PC-3 (cell line): ENCODE data around the gene SLC17A2.

ENCODE experiments used
- EZH2phosphoT487 ChIP-seq: fragments of 300-600 bp; sonication (generic); IDR thresholded peaks from 2 replicates; pipeline ENCODE4 v1.6.1; 2018; ENCODE audit warnings: mild to moderate bottlenecking, antibody characterized with exemption, low read length, borderline replicate concordance
- TF ChIP-seq, protein P1 (sequence below): fragments of 300-600 bp; sonication (generic); conservative IDR thresholded peaks from 2 replicates; pipeline ENCODE4 v1.5.1; 2017; ENCODE audit warnings: antibody characterized with exemption, low read depth, mild to moderate bottlenecking, low read length

- TF ChIP-seq, protein P1, sequence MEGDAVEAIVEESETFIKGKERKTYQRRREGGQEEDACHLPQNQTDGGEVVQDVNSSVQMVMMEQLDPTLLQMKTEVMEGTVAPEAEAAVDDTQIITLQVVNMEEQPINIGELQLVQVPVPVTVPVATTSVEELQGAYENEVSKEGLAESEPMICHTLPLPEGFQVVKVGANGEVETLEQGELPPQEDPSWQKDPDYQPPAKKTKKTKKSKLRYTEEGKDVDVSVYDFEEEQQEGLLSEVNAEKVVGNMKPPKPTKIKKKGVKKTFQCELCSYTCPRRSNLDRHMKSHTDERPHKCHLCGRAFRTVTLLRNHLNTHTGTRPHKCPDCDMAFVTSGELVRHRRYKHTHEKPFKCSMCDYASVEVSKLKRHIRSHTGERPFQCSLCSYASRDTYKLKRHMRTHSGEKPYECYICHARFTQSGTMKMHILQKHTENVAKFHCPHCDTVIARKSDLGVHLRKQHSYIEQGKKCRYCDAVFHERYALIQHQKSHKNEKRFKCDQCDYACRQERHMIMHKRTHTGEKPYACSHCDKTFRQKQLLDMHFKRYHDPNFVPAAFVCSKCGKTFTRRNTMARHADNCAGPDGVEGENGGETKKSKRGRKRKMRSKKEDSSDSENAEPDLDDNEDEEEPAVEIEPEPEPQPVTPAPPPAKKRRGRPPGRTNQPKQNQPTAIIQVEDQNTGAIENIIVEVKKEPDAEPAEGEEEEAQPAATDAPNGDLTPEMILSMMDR = no peak
- TF ChIP-seq EZH2phosphoT487 = no peak
These were observed 31.4 kb downstream of the SLC17A2 start for GRCh38 chr6:25899123-25899522.
